Measurements from ENCODE around the gene THAP5.

THAP5 gene

GRCh38 chr7:108569381-108570145, at the start of gene THAP5, which contains the start of gene DNAJB9:
Gene THAP5, minus strand, starts transcription at chr7:108569706. Its CDS starts 137 bp downstream, at chr7:108569569.
Gene DNAJB9, plus strand, starts transcription at chr7:108569874. Its CDS starts 1,853 bp downstream, at chr7:108571727.
- DNase-seq: peak; percentile 99

- no peak for DNase-seq
These were observed 48.5 kb upstream of the THAP5 start for GRCh38 chr7:108618056-108618455.

- DNase-seq: no peak
These were observed 45.4 kb upstream of the THAP5 start for GRCh38 chr7:108614896-108615295.

- no peak for DNase-seq
These were observed 44.5 kb upstream of the THAP5 start for GRCh38 chr7:108613949-108614381.

- DNase-seq: peak; percentile 66
These were observed 43.8 kb upstream of the THAP5 start for GRCh38 chr7:108613147-108613948.

GRCh38 chr7:108611268-108611667, 41.8 kb upstream of the THAP5 start:
- DNase-seq: no peak

- no peak for DNase-seq
These were observed 40.1 kb upstream of the THAP5 start for GRCh38 chr7:108609643-108610042.

- no peak for DNase-seq
These were observed 36.2 kb upstream of the THAP5 start for GRCh38 chr7:108605559-108606201.

GRCh38 chr7:108604307-108605077, 35.0 kb upstream of the THAP5 start:
- DNase-seq: peak; percentile 88

GRCh38 chr7:108603656-108604306, 34.3 kb upstream of the THAP5 start:
- no peak for DNase-seq

- no peak for DNase-seq
These were observed 30.9 kb upstream of the THAP5 start for GRCh38 chr7:108600399-108600798.

GRCh38 chr7:108598914-108599580, 29.5 kb upstream of the THAP5 start:
- no peak for DNase-seq

- no peak for DNase-seq
These were observed 28.6 kb upstream of the THAP5 start for GRCh38 chr7:108598153-108598552.

GRCh38 chr7:108596560-108596959, 27.1 kb upstream of the THAP5 start:
- no peak for DNase-seq

- DNase-seq: no peak
These were observed 23.2 kb upstream of the THAP5 start for GRCh38 chr7:108592646-108593201.

GRCh38 chr7:108590606-108591005, 21.1 kb upstream of the THAP5 start:
- no peak for DNase-seq

- no peak for DNase-seq
These were observed 20.4 kb upstream of the THAP5 start for GRCh38 chr7:108589874-108590273.

GRCh38 chr7:108589199-108589598, 19.7 kb upstream of the THAP5 start:
- DNase-seq: no peak

- no peak for DNase-seq
These were observed 16.8 kb upstream of the THAP5 start for GRCh38 chr7:108586274-108586710.

GRCh38 chr7:108585843-108586242, 16.3 kb upstream of the THAP5 start:
- no peak for DNase-seq

- no peak for DNase-seq
These were observed 14.7 kb upstream of the THAP5 start for GRCh38 chr7:108584211-108584610.
